IPS-18a (cell line): ENCODE data around the gene HOXD9.

Experiments used
- H3K27ac ChIP-seq: one replicate; pipeline ENCODE4 v1.5.1; 2013; ENCODE audit warnings: low read length
- H3K27me3 ChIP-seq: one replicate; pipeline ENCODE4 v1.6.1; 2013; ENCODE audit warnings: mild to moderate bottlenecking, low read length; ENCODE audit not compliant: control insufficient read depth, insufficient read depth
- H3K36me3 ChIP-seq: one replicate; pipeline ENCODE4 v1.6.1; 2013; ENCODE audit warnings: low read depth, low read length; ENCODE audit not compliant: control insufficient read depth
- H3K4me1 ChIP-seq: one replicate; pipeline ENCODE4 v1.6.1; 2013; ENCODE audit warnings: low read depth, low read length; ENCODE audit not compliant: control insufficient read depth
- H3K4me3 ChIP-seq: one replicate; pipeline ENCODE4 v1.5.1; 2013; ENCODE audit warnings: low read length
- H3K9ac ChIP-seq: one replicate; pipeline ENCODE4 v1.6.1; 2013; ENCODE audit warnings: mild to moderate bottlenecking, low read length, moderate library complexity
- H3K9me3 ChIP-seq: one replicate; pipeline ENCODE4 v1.6.1; 2013; ENCODE audit warnings: low read depth, low read length; ENCODE audit not compliant: control insufficient read depth

Gene HOXD9

DNA sequence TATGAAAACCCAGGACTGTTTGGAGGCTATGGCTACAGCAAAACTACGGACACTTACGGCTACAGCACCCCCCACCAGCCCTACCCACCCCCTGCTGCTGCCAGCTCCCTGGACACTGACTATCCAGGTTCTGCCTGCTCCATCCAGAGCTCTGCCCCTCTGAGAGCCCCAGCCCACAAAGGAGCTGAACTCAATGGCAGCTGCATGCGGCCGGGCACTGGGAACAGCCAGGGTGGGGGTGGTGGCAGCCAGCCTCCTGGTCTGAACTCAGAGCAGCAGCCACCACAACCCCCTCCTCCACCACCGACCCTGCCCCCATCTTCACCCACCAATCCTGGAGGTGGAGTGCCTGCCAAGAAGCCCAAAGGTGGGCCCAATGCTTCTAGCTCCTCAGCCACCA, 46.7 kb downstream of the HOXD9 start:
- H3K27ac ChIP-seq: no peak overlapping the region
- peaks cover 5% of the 10 kb centered on the region for H3K4me1 ChIP-seq
- H3K36me3 ChIP-seq: no peaks in the 10 kb centered on the region
- H3K4me3 ChIP-seq: no peak overlapping the region
- H3K9me3 ChIP-seq: no peaks in the 10 kb centered on the region
- no peak overlapping the region for H3K9ac ChIP-seq
- peaks cover 100% of the 10 kb centered on the region for H3K27me3 ChIP-seq

DNA sequence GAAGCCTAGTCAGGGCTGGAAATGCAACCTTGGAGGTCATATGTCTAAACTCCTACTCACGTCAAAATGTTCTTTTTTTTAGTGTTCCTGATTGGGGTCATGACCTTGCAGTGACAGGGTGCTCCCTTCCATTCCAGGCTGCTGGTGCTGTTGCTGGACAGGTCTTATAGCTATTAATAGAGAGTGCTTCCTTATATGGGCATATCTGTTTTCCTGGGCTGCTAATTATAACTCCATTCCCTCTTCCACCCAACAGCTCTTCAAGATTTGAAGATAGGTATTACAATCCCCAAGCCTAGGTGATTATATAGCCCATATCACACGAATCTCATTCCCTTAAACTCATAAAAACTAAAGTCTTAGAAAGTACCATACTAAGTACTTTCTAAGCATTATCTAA, 47.2 kb downstream of the HOXD9 start:
- Histone ChIP-seq H3K27me3 (peaks cover 100% of the 10 kb centered on the region), H3K4me3 (no peak overlapping the region), H3K36me3 (no peaks in the 10 kb centered on the region), H3K27ac (no peak overlapping the region), H3K9me3 (no peaks in the 10 kb centered on the region), H3K9ac (no peak overlapping the region), H3K4me1 (peaks cover 9% of the 10 kb centered on the region)

DNA sequence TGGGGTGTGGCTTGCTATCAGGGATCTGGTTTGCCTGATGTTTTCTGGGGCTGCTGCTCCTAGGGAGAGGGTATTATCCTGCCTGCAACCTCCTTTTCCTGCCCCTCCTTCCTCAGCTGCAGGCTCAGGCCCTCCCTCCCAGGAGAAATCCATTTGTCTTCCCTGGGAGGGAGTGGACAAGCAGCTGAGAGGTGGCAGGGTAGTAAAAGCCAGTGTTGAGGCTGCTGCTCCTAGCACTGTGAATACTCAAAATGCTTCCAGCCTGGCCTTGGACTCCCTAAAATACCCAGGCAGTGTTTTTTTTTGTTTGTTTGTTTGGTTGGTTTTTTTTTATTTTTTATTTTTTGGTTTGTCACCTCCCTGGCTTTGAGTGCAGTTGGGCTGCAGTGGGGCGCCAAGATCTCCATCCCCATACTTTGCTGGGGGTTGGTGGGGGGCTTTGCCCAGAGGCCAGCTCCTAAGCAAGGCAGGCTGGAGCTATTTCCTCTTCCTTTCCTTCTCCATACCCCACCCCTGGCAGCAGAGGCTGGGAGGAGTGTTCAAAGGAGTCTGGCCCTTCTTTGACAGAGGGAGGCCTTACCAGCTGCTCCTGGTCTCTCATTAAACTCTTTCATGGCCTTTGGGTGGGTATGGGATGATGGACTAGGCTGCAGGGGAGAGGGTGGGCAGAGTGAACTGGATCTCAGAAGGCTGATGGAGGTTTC, 48.2 kb downstream of the HOXD9 start:
- no peaks in the 10 kb centered on the region for H3K36me3 ChIP-seq
- H3K9me3 ChIP-seq: no peaks in the 10 kb centered on the region
- H3K4me1 ChIP-seq: peaks cover 14% of the 10 kb centered on the region
- H3K9ac ChIP-seq: no peak overlapping the region
- H3K27me3 ChIP-seq: peaks cover 100% of the 10 kb centered on the region
- H3K4me3 ChIP-seq: no peak overlapping the region
- no peak overlapping the region for H3K27ac ChIP-seq

DNA sequence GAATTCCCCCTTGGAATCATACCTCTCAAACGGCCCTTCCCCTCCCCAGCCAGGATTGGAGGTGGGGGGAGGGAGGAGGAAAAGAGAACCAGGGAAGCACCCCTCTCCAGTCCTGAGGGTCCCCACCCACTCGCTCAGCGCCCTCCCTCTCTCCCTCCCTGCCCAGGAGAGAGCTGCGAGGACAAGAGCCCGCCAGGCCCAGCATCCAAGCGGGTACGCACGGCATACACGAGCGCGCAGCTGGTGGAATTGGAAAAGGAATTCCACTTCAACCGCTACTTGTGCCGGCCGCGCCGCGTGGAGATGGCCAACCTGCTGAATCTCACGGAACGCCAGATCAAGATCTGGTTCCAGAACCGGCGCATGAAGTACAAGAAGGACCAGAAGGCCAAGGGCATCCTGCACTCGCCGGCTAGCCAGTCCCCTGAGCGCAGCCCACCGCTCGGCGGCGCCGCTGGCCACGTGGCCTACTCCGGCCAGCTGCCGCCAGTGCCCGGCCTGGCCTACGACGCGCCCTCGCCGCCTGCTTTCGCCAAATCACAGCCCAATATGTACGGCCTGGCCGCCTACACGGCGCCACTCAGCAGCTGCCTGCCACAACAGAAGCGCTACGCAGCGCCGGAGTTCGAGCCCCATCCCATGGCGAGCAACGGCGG, 49.0 kb downstream of the HOXD9 start:
- H3K27ac ChIP-seq: no peak overlapping the region
- H3K4me1 ChIP-seq: peaks cover 20% of the 10 kb centered on the region
- no peaks in the 10 kb centered on the region for H3K9me3 ChIP-seq
- peak overlapping the region; percentile 37 for H3K4me3 ChIP-seq
- H3K27me3 ChIP-seq: peaks cover 100% of the 10 kb centered on the region
- no peaks in the 10 kb centered on the region for H3K36me3 ChIP-seq
- no peak overlapping the region for H3K9ac ChIP-seq

DNA sequence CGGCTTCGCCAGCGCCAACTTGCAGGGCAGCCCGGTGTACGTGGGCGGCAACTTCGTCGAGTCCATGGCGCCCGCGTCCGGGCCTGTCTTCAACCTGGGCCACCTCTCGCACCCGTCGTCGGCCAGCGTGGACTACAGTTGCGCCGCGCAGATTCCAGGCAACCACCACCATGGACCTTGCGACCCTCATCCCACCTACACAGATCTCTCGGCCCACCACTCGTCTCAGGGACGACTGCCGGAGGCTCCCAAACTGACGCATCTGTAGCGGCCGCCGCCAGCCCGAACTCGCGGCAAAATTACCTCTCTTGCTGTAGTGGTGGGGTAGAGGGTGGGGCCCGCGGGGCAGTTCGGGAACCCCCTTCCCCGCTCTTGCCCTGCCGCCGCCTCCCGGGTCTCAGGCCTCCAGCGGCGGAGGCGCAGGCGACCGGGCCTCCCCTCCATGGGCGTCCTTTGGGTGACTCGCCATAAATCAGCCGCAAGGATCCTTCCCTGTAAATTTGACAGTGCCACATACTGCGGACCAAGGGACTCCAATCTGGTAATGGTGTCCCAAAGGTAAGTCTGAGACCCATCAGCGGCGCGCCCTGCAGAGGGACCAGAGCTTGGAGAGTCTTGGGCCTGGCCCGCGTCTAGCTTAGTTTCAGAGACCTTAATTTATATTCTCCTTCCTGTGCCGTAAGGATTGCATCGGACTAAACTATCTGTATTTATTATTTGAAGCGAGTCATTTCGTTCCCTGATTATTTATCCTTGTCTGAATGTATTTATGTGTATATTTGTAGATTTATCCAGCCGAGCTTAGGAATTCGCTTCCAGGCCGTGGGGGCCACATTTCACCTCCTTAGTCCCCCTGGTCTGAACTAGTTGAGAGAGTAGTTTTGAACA, 49.7 kb downstream of the HOXD9 start:
- no peaks in the 10 kb centered on the region for H3K9me3 ChIP-seq

DNA sequence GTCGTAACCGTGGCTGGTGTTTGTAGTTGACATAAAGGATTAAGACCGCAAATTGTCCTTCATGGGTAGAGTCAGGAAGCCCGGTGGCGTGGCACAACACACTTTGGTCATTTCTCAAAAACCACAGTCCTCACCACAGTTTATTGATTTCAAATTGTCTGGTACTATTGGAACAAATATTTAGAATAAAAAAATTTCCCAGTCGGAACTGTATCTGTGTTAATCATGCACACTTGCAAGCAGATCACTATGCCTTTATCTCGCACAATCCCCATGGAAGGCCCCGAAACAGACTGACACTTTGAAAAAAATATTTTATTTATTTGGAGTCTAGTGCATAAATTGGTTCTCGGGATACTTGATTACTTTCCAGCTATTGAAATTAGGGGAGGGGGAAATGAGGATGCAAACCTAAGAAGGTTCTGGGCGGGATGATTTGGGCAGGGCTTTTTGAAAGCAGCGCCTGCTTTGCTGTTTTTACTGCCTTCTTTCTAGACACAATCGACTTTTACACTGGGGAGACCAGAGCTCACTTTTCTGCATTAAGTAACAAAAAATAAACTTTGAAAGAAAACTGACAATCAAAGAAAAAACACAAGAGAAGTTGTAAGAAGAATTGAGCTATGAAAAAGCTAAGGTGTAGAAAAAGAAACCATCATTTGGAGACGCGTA, 50.5 kb downstream of the HOXD9 start:
- Histone ChIP-seq H3K27me3 (peaks cover 100% of the 10 kb centered on the region), H3K9me3 (no peaks in the 10 kb centered on the region), H3K4me3 (peak overlapping the region; percentile 37), H3K9ac (no peak overlapping the region), H3K27ac (no peak overlapping the region), H3K4me1 (peaks cover 24% of the 10 kb centered on the region), H3K36me3 (no peaks in the 10 kb centered on the region)

More for the DNA sequence above, 49.7 kb downstream of the HOXD9 start:
- peaks cover 22% of the 10 kb centered on the region for H3K4me1 ChIP-seq
- peaks cover 100% of the 10 kb centered on the region for H3K27me3 ChIP-seq
- peak overlapping the region; percentile 37 for H3K4me3 ChIP-seq
- no peak overlapping the region for H3K27ac ChIP-seq
- H3K9ac ChIP-seq: no peak overlapping the region
- no peaks in the 10 kb centered on the region for H3K36me3 ChIP-seq

DNA sequence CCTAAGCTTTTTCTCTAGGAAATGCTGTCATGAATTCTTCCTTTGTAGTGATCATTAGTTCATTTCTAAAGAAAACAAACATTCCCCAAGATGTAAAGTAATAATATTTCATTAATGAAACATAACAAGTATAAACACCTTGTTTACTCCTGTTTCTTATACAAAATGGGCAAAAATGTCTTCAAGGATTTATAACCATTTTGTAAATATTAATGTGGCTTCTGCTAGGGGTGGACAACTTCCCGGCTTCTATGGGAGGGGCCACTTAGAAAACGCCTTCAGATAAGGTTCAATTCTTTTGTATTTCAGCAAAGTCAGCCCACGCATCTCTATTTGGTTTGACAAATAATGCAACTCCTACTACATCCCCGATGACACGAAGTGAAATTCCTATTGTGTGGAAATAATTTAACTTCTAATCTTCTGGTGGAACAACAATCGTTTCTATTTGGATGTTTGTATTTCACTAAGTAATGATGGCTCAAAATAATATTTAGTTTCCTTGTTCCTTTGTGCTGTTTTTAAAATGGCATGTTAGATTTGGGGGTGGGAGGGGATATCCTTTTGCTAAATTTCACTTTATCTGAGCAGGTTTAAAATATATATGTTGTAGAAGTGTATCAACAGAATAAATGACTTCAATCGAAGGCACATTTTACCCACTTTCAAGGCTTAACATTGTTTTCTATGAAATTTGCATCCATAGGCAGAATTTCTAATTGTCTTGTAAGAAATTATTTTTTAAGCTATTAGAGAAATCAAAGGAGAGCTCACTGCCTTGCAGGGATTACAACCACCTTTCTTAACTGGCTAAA, 51.3 kb downstream of the HOXD9 start:
- no peaks in the 10 kb centered on the region for H3K9me3 ChIP-seq
- H3K4me1 ChIP-seq: peaks cover 24% of the 10 kb centered on the region
- H3K27me3 ChIP-seq: peaks cover 100% of the 10 kb centered on the region
- H3K4me3 ChIP-seq: no peak overlapping the region
- no peaks in the 10 kb centered on the region for H3K36me3 ChIP-seq
- no peak overlapping the region for H3K27ac ChIP-seq
- H3K9ac ChIP-seq: no peak overlapping the region

DNA sequence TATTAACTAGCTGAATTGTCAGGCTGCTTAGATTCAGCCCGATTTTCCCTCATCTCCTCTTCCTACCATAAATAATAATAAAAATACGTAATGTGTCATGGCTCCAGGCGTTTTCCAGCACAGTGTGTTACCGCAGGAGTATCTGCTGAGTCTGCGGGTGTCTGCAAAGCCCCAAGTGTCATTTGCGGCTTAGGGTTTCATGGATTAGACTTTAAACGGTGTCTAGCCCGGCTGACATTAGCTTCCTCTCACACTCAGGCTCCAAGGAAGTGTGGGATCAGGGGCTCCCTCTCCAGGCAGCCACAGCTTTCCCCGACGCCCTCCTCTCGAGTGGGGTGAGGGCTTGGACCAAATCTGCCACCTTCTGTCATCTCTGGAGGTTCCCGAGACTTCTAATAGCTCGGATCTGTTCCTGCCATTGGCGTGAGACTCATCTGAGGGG, 51.9 kb downstream of the HOXD9 start:
- Histone ChIP-seq H3K9ac (no peak overlapping the region), H3K27me3 (peaks cover 100% of the 10 kb centered on the region), H3K9me3 (no peaks in the 10 kb centered on the region), H3K4me1 (peaks cover 24% of the 10 kb centered on the region), H3K4me3 (peak overlapping the region; percentile 42), H3K27ac (no peak overlapping the region), H3K36me3 (no peaks in the 10 kb centered on the region)
